ENCODE data around the gene ENOX1.

- TF ChIP-seq E2F6 (IDR thresholded peaks at IDR 0.05; ENCODE audit: borderline replicate concordance, low read depth) = no peak
- TF ChIP-seq CTCF (IDR thresholded peaks at IDR 0.05) = no peak
- TF ChIP-seq SMC3 (IDR thresholded peaks at IDR 0.05) = no peak
- TF ChIP-seq CEBPB (IDR thresholded peaks at IDR 0.05) = no peak
- TF ChIP-seq USF2 (IDR thresholded peaks at IDR 0.05) = no peak
- no peak for TF ChIP-seq MAX (IDR thresholded peaks at IDR 0.05)
- no peak for TF ChIP-seq ZFP36 (IDR thresholded peaks at IDR 0.05; ENCODE audit: borderline replicate concordance, partially characterized antibody)
- no peak for TF ChIP-seq POLR2A (IDR thresholded peaks at IDR 0.05; ENCODE audit: low read length)
Observed at GRCh38 chr13:43232873-43233265, 553.9 kb downstream of the ENOX1 start.
